Measurements from ENCODE around the gene DPPA5. TPM values are rescaled to one million over a fixed set of nuclear protein-coding genes. Genes with fewer than 3 reads are reported as not detected.
A peak's percentile ranks its signal among the peaks of the same experiment; 100 is the strongest.
"Not testable (repeated sequence)": the region's sequence is repeated elsewhere in the genome, so short reads cannot be mapped to it uniquely, and the experiment has no call there.

DPPA5 gene
- total RNA-seq, 1 experiment from 2014 or later: not detected

DNA sequence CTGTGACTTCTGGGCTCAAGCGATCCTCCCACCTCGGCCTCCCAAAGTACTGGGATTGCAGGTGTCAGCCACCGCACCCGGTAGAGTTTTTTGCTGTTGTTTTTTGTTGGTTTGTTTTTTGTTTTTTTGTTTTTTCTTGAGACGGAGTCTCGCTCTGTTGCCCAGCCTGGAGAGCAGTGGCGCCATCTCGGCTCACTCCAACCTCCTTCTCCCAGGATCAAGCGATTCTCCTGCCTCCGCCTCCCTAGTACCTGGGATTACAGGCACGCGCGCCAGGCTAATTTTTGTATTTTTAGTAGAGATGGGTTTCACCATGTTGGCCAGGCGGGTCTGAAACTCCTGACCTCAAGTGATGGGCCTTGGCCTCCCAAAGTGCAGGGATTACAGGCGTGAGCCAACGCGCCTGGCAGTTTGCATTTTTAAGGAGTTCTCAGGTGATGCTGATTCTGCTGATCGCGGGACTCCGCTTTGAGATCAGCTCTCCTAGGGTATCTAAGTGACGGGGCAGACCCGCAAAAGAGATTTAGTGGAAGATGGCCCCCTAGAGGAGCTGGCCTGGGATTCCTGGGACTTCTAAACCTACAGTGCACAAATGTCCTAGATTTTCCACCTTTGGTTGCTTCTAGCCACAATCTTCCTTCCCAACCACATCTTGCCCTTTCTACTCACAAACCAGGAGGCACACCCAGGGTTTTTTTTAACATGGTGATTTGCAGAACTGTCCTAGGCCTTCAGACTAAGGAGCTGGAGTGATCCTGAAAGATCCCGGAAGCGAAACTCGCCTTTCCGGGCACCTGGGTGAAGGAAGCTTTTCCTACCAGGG, 45.2 kb downstream of the DPPA5 start:
- peak; percentile 52 for ATAC-seq
- no peaks in the 10 kb centered on the region for H3K9me3 ChIP-seq (ENCODE audit: control insufficient read depth in 1 of 2, insufficient read depth in 1 of 2, low read depth in 1 of 2, low read length in 2 of 2)
- H3K27me3 ChIP-seq (ENCODE audit: insufficient read depth, low read length): no peaks in the 10 kb centered on the region
- no peaks in the 10 kb centered on the region; a peak in 1 of 4 replicates for H3K36me3 ChIP-seq (ENCODE audit: control insufficient read depth in 1 of 2, insufficient read depth in 2 of 2, low read length in 2 of 2)
- ChIA-PET CTCF (interaction anchor here (0.6 to 1.5 kb wide), 7 partner anchors 16 to 344 kb away, joined by 3 to 13 read pairs (median 4); no protein-coding TSS in a partner anchor), POLR2A (interaction anchor here (0.8 to 1.2 kb wide), 5 partner anchors 23 to 205 kb away, joined by 3 to 5 read pairs (median 3); no protein-coding TSS in a partner anchor), RAD21 (ENCODE audit: low non-redundant PET in 1 of 2, low total read pairs in 2 of 2, uncharacterized antibody in 2 of 2, unreplicated experiment in 2 of 2) (no interaction called here)
- H3K4me1 ChIP-seq (ENCODE audit: control insufficient read depth in 1 of 2, insufficient read depth in 2 of 2, low read length in 2 of 2): peaks cover 2 to 15% of the 10 kb centered on the region in 2 experiments; a peak in 1 of 4 replicates
- H3K4me3 ChIP-seq (replicated peaks in 1 of 2; ENCODE audit: low read depth in 1 of 2, low read length in 2 of 2): peak overlapping the region; percentile 71 to 86
- BruUV-seq (replicated peaks): no TSS peak
- intact Hi-C loops (cut with micrococcal nuclease): no loop called here
- peak overlapping the region; percentile 79 for H3K9ac ChIP-seq (ENCODE audit: low read length)
- no peaks in the 10 kb centered on the region for H4K20me1 ChIP-seq (ENCODE audit: insufficient read depth)
- DNase-seq (ENCODE audit: low read depth, low spot score): peak; percentile 21
- peak overlapping the region; percentile 86 for H3K27ac ChIP-seq (ENCODE audit: low read depth, low read length)
- TF ChIP-seq ZFX (IDR thresholded peaks at IDR 0.05) (no peak), FOSL1 (IDR thresholded peaks at IDR 0.05; ENCODE audit: low read depth) (no peak), ELF1 (IDR thresholded peaks at IDR 0.05; ENCODE audit: borderline replicate concordance, low read depth) (peak; percentile 39; the same call in 1 of the 2 replicates), RAD21 (IDR thresholded peaks at IDR 0.05; ENCODE audit: low read depth) (peak; percentile 45; the same call in 1 of the 2 replicates), POLR2AphosphoS5 (IDR thresholded peaks at IDR 0.05; ENCODE audit: low read depth, low read length) (no peak), CBX3 (IDR thresholded peaks at IDR 0.05; ENCODE audit: low read depth) (no peak; the same call in 1 of the 2 replicates), POLR2A (IDR thresholded peaks at IDR 0.05; ENCODE audit: borderline replicate concordance, extremely low read depth, insufficient read depth, insufficient read length) (no peak), JUND (IDR thresholded peaks at IDR 0.05) (no peak), YY1 (IDR thresholded peaks at IDR 0.05; ENCODE audit: extremely low read depth, insufficient replicate concordance, low read depth, low read length) (peak; percentile 36), EGR1 (IDR thresholded peaks at IDR 0.05; ENCODE audit: low read depth) (no peak)
- TF ChIP-seq, protein P1, sequence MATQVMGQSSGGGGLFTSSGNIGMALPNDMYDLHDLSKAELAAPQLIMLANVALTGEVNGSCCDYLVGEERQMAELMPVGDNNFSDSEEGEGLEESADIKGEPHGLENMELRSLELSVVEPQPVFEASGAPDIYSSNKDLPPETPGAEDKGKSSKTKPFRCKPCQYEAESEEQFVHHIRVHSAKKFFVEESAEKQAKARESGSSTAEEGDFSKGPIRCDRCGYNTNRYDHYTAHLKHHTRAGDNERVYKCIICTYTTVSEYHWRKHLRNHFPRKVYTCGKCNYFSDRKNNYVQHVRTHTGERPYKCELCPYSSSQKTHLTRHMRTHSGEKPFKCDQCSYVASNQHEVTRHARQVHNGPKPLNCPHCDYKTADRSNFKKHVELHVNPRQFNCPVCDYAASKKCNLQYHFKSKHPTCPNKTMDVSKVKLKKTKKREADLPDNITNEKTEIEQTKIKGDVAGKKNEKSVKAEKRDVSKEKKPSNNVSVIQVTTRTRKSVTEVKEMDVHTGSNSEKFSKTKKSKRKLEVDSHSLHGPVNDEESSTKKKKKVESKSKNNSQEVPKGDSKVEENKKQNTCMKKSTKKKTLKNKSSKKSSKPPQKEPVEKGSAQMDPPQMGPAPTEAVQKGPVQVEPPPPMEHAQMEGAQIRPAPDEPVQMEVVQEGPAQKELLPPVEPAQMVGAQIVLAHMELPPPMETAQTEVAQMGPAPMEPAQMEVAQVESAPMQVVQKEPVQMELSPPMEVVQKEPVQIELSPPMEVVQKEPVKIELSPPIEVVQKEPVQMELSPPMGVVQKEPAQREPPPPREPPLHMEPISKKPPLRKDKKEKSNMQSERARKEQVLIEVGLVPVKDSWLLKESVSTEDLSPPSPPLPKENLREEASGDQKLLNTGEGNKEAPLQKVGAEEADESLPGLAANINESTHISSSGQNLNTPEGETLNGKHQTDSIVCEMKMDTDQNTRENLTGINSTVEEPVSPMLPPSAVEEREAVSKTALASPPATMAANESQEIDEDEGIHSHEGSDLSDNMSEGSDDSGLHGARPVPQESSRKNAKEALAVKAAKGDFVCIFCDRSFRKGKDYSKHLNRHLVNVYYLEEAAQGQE (IDR thresholded peaks at IDR 0.05; ENCODE audit: low read depth): no peak
- TF ChIP-seq, protein P2, sequence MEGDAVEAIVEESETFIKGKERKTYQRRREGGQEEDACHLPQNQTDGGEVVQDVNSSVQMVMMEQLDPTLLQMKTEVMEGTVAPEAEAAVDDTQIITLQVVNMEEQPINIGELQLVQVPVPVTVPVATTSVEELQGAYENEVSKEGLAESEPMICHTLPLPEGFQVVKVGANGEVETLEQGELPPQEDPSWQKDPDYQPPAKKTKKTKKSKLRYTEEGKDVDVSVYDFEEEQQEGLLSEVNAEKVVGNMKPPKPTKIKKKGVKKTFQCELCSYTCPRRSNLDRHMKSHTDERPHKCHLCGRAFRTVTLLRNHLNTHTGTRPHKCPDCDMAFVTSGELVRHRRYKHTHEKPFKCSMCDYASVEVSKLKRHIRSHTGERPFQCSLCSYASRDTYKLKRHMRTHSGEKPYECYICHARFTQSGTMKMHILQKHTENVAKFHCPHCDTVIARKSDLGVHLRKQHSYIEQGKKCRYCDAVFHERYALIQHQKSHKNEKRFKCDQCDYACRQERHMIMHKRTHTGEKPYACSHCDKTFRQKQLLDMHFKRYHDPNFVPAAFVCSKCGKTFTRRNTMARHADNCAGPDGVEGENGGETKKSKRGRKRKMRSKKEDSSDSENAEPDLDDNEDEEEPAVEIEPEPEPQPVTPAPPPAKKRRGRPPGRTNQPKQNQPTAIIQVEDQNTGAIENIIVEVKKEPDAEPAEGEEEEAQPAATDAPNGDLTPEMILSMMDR (IDR thresholded peaks at IDR 0.05 in 2 of 3, conservative IDR thresholded peaks at IDR 0.05 in 1 of 3; ENCODE audit: borderline replicate concordance in 1 of 3, insufficient read depth in 1 of 3, low read depth in 2 of 3, low read length in 2 of 3): peak; percentile 35 to 52 (median 52); a peak in 5 of 6 replicates
- peaks cover 61% of the 10 kb centered on the region for H3K79me2 ChIP-seq (ENCODE audit: insufficient read depth, low read length)
- H3K9me2 ChIP-seq (ENCODE audit: insufficient read depth): no peaks in the 10 kb centered on the region
- peak overlapping the region; percentile 85 for H3K4me2 ChIP-seq (ENCODE audit: low read length)
- H2AFZ ChIP-seq (ENCODE audit: low read depth, low read length, poor library complexity, severe bottlenecking): peak overlapping the region; percentile 71

DNA sequence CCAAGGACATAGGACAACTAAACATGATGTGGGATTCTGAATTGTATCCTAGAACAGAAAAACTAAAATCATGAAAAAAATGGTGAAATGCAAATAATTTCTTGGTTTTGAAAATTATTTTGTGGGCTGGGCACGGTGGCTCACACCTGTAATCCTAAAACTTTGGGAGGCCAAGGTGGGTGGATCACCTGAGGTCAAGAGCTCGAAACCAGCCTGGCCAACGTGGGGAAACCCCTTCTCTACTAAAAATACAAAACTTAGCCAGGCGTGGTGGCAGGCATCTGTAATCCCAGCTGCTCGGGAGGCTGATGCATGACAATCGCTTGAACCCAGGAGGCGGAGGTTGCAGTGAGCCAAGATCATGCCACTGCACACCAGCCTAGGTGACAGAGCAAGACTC, 50.3 kb downstream of the DPPA5 start:
- POLR2A ChIA-PET; H3K9me2 ChIP-seq (ENCODE audit: insufficient read depth); H3K4me1 ChIP-seq (ENCODE audit: control insufficient read depth in 1 of 2, insufficient read depth in 2 of 2, low read length in 2 of 2); H3K27ac ChIP-seq (ENCODE audit: low read depth, low read length); H3K9me3 ChIP-seq (ENCODE audit: control insufficient read depth in 1 of 2, insufficient read depth in 1 of 2, low read depth in 1 of 2, low read length in 2 of 2); H3K36me3 ChIP-seq (ENCODE audit: control insufficient read depth in 1 of 2, insufficient read depth in 2 of 2, low read length in 2 of 2); H3K27me3 ChIP-seq (ENCODE audit: insufficient read depth, low read length); H4K20me1 ChIP-seq (ENCODE audit: insufficient read depth); H3K4me2 ChIP-seq (ENCODE audit: low read length); CTCF ChIA-PET; ATAC-seq; intact Hi-C loops (cut with micrococcal nuclease); H2AFZ ChIP-seq (ENCODE audit: low read depth, low read length, poor library complexity, severe bottlenecking); H3K9ac ChIP-seq (ENCODE audit: low read length); DNase-seq (ENCODE audit: low read depth, low spot score); RAD21 ChIA-PET (ENCODE audit: low non-redundant PET in 1 of 2, low total read pairs in 2 of 2, uncharacterized antibody in 2 of 2, unreplicated experiment in 2 of 2); BruUV-seq (replicated peaks); H3K4me3 ChIP-seq (replicated peaks in 1 of 2; ENCODE audit: low read depth in 1 of 2, low read length in 2 of 2): not testable (repeated sequence)
- H3K79me2 ChIP-seq (ENCODE audit: insufficient read depth, low read length): peaks cover 94% of the 10 kb centered on the region

Measured in HCT116 (cell line).